Middle frontal gyrus (tissue), 1 donor: Measurements from ENCODE around the gene AHDC1.

Source experiments
- DNase-seq: peaks from one replicate; pipeline ENCODE4 v3.0.0-alpha.2; 2015; ENCODE audit warnings: low spot score; ENCODE audit errors: extremely low spot score

The AHDC1 gene

GRCh38 chr1:27615346-27616192 is 11.6 kb upstream of the AHDC1 start:
- no peak for DNase-seq

- no peak for DNase-seq
Observed at GRCh38 chr1:27614625-27615344, 10.8 kb upstream of the AHDC1 start.

- no peak for DNase-seq
Observed at GRCh38 chr1:27614043-27614624, 10.2 kb upstream of the AHDC1 start.

- no peak for DNase-seq
Observed at GRCh38 chr1:27612718-27613117, 8.8 kb upstream of the AHDC1 start.

GRCh38 chr1:27611450-27611849 is 7.5 kb upstream of the AHDC1 start:
- no peak for DNase-seq

- no peak for DNase-seq
Observed at GRCh38 chr1:27609618-27610240, 5.8 kb upstream of the AHDC1 start.

GRCh38 chr1:27609210-27609555 is 5.2 kb upstream of the AHDC1 start:
- no peak for DNase-seq

- DNase-seq, result no peak
Observed at GRCh38 chr1:27607239-27607804, 3.4 kb upstream of the AHDC1 start.

GRCh38 chr1:27606708-27607238 is 2.8 kb upstream of the AHDC1 start:
- DNase-seq, result no peak

- DNase-seq, result peak; percentile 56
Observed at GRCh38 chr1:27605796-27606707, 2.1 kb upstream of the AHDC1 start.

GRCh38 chr1:27605300-27605766 is 1.4 kb upstream of the AHDC1 start:
- no peak for DNase-seq

GRCh38 chr1:27604579-27605299 is 795 bp upstream of the AHDC1 start:
- no peak for DNase-seq

- DNase-seq, result no peak
Observed at GRCh38 chr1:27603309-27603680, 649 bp downstream of the AHDC1 start.

GRCh38 chr1:27602462-27603308 is 1.3 kb downstream of the AHDC1 start:
- DNase-seq, result no peak

GRCh38 chr1:27601771-27602461 is 2.0 kb downstream of the AHDC1 start:
- DNase-seq, result no peak

GRCh38 chr1:27601321-27601770 is 2.6 kb downstream of the AHDC1 start:
- DNase-seq, result no peak

- DNase-seq, result no peak
Observed at GRCh38 chr1:27600498-27601175, 3.3 kb downstream of the AHDC1 start.
